ENCODE measurements around the gene RFPL2.
"Not testable (repeated sequence)": the region's sequence is repeated elsewhere in the genome, so short reads cannot be mapped to it uniquely, and the experiment has no call there.

The RFPL2 gene

GRCh38 chr22:32160411-32160810 is 44.5 kb downstream of the RFPL2 start:
- DNase-seq, result not testable (repeated sequence)

- DNase-seq, result no peak
These were observed 46.0 kb downstream of the RFPL2 start, which contains the start of gene C22orf42 for GRCh38 chr22:32158712-32159533. Gene C22orf42 (minus strand): TSS chr22:32159303. CDS start chr22:32159215, 88 bp downstream.

- DNase-seq, result not testable (repeated sequence)
These were observed 47.2 kb downstream of the RFPL2 start for GRCh38 chr22:32157632-32158031.

DNA sequence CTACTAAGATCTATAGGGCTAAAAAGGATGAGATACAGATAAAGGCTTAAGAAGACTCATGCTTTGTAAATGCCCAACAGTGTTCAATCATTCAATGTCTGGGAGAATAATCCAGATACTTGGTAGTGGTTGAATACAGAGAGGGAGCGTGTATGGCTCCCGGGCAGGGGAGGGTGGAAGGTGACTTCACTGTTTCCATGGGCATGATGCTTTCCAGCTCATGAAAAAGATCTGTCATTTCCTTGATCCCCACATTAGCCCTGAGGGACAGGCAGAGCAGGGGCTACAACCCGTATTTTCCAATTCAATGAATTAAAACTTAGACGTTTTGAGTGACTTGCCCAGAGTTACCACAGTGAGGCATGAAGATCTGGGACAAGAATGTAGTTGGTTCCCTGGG is 50.1 kb downstream of the RFPL2 start:
- not testable (repeated sequence) for DNase-seq

DNA sequence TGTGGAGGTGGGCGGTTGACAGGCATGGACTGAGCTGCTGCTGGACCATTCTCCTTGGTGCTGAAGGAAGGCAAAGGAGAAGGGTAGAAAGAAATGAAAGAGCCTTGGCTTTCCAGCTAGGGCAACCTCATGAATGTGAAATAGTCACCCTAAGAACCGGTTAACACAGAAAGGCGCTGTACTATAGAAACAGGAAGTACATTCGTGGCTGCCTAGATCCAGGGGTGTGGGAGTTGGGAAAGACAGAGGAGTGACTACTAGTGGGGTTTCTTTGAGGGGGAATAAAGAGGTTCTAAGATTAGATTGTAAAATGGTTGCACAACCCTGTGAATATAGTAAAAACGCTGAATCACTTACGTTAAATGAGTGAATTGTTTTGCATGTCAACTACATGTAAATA is 53.2 kb downstream of the RFPL2 start:
- DNase-seq, result not testable (repeated sequence)

- DNase-seq, result not testable (repeated sequence)
These were observed 54.2 kb downstream of the RFPL2 start for GRCh38 chr22:32150647-32151046.

DNA sequence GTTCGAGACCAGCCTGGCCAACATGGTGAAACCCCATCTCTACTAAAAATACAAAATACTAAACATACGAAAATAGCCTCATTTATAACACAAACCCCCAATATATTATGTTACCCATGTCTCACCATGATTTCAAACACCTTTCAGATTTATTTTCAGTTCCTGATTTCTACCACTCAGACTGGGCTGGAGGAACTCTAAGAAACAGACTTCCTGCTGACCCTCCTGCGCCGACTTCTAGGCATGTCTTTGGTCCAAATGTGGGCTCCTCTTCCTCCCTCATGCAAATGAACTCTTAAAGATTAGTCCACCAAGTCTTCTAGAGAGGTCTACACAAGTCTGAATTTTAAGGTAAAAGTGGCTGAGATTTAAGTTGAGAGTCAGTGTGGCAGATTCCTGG is 56.5 kb downstream of the RFPL2 start:
- DNase-seq, result not testable (repeated sequence)

GRCh38 chr22:32147128-32147527 is 57.7 kb downstream of the RFPL2 start:
- DNase-seq, result not testable (repeated sequence)

DNA sequence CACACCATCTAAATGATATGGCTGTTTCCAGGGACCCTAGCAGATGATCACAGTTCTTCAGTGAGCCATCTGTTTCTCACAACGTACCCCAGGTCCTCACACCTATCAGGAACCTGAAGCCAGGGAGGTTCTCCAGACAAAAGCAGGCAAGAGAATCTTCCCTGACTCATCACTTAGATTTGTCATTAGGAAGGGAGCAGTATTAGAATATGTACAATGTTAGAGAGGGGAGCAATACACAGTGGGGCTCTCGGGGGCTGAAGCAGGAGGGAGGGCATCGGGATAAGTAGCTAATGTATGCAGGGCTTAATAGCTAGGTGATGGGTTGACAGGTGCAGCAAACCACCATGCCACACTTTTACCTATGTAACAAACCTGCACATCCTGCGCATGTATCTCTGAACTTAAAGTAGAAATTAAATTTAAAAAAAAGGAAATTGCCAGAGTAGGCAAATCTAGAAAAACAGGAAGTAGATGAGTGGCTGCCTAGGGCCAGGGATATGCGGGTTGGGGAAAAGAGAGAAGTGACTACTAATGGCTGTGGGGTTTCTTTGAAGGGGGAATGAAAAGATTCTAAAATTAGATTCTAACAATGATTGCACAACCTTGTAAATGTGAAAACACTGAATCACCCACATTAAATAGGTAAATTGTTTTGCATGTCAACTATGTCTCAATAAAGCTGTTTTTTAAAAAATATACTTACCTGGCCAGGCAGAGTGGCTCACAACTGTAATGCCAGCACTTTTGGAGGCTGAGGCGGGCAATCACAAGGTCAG is 60.2 kb downstream of the RFPL2 start:
- no peak for DNase-seq

DNA sequence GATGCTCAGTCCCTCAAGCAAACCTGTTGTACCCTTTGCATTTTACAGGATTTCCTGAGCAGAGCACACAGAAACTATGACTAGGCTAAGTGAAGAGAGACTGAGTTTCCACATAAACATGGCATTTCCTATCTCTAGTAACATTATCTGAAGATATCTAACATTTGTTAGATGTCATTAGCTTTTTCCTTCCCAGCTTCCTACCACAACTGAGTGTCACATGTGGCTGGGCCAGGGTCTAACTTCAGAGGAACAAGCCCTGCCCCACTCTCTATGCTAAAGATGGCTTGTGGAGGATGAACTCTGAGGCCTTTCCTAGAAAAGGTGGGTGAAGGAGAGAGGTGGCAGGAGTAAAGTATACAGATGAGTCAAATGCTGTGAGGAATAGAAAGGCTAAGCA is 62.3 kb downstream of the RFPL2 start:
- DNase-seq, result no peak

GRCh38 chr22:32140688-32141087 is 64.2 kb downstream of the RFPL2 start:
- DNase-seq, result not testable (repeated sequence)
